ENCODE data around the gene KCNJ14. TPM values are rescaled to one million over a fixed set of nuclear protein-coding genes. Genes with fewer than 3 reads are reported as not detected.
A peak's percentile ranks its signal among the peaks of the same experiment; 100 is the strongest.

KCNJ14 gene
- total and polyA plus RNA-seq, 2 of the 4 experiments (the other 2 are of a cell fraction) = 0.18 to 0.39 TPM

DNA sequence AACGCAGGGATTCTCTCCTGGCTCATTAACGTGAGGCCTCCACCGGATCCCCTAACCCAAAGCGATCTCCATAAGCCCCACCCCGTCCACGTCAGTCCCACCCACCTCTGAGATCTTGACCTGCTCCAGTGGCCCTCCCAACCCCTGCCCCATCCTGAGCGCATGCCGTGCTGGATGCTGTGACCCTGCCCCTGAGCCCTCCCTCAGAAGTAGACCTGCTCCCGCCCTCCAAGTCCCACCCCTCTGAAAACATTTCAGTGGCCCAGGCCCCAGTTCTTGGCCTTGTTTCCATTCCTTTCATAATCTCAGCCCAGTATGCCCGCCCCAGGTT, 36.4 kb downstream of the KCNJ14 start:
- Histone ChIP-seq H3K56ac (ENCODE audit: extremely low read depth, insufficient read depth, low read length) (no peak overlapping the region), H2BK5ac (ENCODE audit: low read depth, low read length, poor library complexity, severe bottlenecking) (no peak overlapping the region), H3K18ac (ENCODE audit: low read depth, low read length) (no peak overlapping the region), H3K4me3 (ENCODE audit: insufficient read depth, low read depth, low read length) (no peak overlapping the region), H3K14ac (replicated peaks; ENCODE audit: low read depth, low read length) (no peak overlapping the region), H2AK5ac (ENCODE audit: low read depth, low read length) (no peak overlapping the region), H2AFZ (replicated peaks; ENCODE audit: low read length, poor library complexity) (peak overlapping the region; percentile 50), H2BK15ac (ENCODE audit: low read depth, low read length) (no peak overlapping the region), H3K9ac (ENCODE audit: low read depth, low read length) (no peak overlapping the region), H3K9me3 (ENCODE audit: control insufficient read depth, insufficient read depth, low read length) (no peaks in the 10 kb centered on the region), H2BK120ac (ENCODE audit: low read depth, low read length) (no peak overlapping the region), H3K4me1 (ENCODE audit: control insufficient read depth, insufficient read depth, low read length) (peaks cover 12% of the 10 kb centered on the region), H3K4me2 (ENCODE audit: low read depth, low read length) (no peak overlapping the region), H4K5ac (ENCODE audit: low read depth, low read length) (no peak overlapping the region), H3K4ac (ENCODE audit: low read depth, low read length) (no peak overlapping the region), H2AK9ac (replicated peaks; ENCODE audit: low read depth, low read length, poor library complexity) (no peak overlapping the region), H4K20me1 (ENCODE audit: insufficient read depth, low read length) (no peaks in the 10 kb centered on the region), H3K27me3 (ENCODE audit: control insufficient read depth, insufficient read depth, low read length) (peaks cover 3% of the 10 kb centered on the region; the same call in 1 of the 2 replicates), H2BK20ac (ENCODE audit: low read depth, low read length) (no peak overlapping the region), H3K9me1 (ENCODE audit: insufficient read depth, low read length) (peaks cover 14% of the 10 kb centered on the region), H3K36me3 (ENCODE audit: control insufficient read depth, insufficient read depth, low read length) (no peaks in the 10 kb centered on the region), H3K79me1 (ENCODE audit: low read depth in 1 of 2, low read length in 2 of 2) (peaks cover 0 to 12% of the 10 kb centered on the region in 2 experiments; a peak in 1 of 4 replicates), H4K91ac (ENCODE audit: insufficient read depth, low read depth, low read length) (no peak overlapping the region), H3K27ac (ENCODE audit: insufficient read depth, low read length) (no peak overlapping the region), H3K23ac (ENCODE audit: low read depth, low read length) (no peak overlapping the region), H4K8ac (ENCODE audit: low read depth in 2 of 2, low read length in 2 of 2) (no peak overlapping the region; a peak in 1 of 4 replicates)
- in situ Hi-C loops (cut with MboI; ENCODE audit: low sequenced_read_pairs) = no loop called here
- ChIA-PET CTCF (no interaction called here), POLR2A (ENCODE audit: unreplicated experiment) (no interaction called here)
- TF ChIP-seq RCOR1 (IDR thresholded peaks at IDR 0.05; ENCODE audit: insufficient replicate concordance, low read length) (no peak), POLR2A (IDR thresholded peaks at IDR 0.05; ENCODE audit: low read depth, low read length) (no peak), MAFK (IDR thresholded peaks at IDR 0.05; ENCODE audit: low read depth, low read length) (no peak), BHLHE40 (IDR thresholded peaks at IDR 0.05; ENCODE audit: low read depth, low read length) (no peak), NFE2L2 (IDR thresholded peaks at IDR 0.05; ENCODE audit: low read depth, low read length) (no peak), CEBPB (IDR thresholded peaks at IDR 0.05; ENCODE audit: low read depth, low read length) (no peak), MAZ (IDR thresholded peaks at IDR 0.05; ENCODE audit: borderline replicate concordance, low read depth, low read length) (no peak), CHD1 (IDR thresholded peaks at IDR 0.05; ENCODE audit: low read depth, low read length) (no peak), RAD21 (IDR thresholded peaks at IDR 0.05; ENCODE audit: low read length) (no peak), SMC3 (IDR thresholded peaks at IDR 0.05; ENCODE audit: low read depth, low read length) (no peak), RFX5 (IDR thresholded peaks at IDR 0.05; ENCODE audit: low read depth, low read length) (no peak), FOS (IDR thresholded peaks at IDR 0.05; ENCODE audit: low read depth, low read length) (no peak), MXI1 (IDR thresholded peaks at IDR 0.05; ENCODE audit: borderline replicate concordance, low read depth, low read length) (no peak)
- TF ChIP-seq, protein P1, sequence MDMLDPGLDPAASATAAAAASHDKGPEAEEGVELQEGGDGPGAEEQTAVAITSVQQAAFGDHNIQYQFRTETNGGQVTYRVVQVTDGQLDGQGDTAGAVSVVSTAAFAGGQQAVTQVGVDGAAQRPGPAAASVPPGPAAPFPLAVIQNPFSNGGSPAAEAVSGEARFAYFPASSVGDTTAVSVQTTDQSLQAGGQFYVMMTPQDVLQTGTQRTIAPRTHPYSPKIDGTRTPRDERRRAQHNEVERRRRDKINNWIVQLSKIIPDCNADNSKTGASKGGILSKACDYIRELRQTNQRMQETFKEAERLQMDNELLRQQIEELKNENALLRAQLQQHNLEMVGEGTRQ (IDR thresholded peaks at IDR 0.05; ENCODE audit: low read depth, low read length) = no peak
- TF ChIP-seq, protein P2, sequence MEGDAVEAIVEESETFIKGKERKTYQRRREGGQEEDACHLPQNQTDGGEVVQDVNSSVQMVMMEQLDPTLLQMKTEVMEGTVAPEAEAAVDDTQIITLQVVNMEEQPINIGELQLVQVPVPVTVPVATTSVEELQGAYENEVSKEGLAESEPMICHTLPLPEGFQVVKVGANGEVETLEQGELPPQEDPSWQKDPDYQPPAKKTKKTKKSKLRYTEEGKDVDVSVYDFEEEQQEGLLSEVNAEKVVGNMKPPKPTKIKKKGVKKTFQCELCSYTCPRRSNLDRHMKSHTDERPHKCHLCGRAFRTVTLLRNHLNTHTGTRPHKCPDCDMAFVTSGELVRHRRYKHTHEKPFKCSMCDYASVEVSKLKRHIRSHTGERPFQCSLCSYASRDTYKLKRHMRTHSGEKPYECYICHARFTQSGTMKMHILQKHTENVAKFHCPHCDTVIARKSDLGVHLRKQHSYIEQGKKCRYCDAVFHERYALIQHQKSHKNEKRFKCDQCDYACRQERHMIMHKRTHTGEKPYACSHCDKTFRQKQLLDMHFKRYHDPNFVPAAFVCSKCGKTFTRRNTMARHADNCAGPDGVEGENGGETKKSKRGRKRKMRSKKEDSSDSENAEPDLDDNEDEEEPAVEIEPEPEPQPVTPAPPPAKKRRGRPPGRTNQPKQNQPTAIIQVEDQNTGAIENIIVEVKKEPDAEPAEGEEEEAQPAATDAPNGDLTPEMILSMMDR (conservative IDR thresholded peaks at IDR 0.05; ENCODE audit: low read depth, low read length) = no peak
- TF ChIP-seq, protein P3, sequence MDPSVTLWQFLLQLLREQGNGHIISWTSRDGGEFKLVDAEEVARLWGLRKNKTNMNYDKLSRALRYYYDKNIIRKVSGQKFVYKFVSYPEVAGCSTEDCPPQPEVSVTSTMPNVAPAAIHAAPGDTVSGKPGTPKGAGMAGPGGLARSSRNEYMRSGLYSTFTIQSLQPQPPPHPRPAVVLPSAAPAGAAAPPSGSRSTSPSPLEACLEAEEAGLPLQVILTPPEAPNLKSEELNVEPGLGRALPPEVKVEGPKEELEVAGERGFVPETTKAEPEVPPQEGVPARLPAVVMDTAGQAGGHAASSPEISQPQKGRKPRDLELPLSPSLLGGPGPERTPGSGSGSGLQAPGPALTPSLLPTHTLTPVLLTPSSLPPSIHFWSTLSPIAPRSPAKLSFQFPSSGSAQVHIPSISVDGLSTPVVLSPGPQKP (IDR thresholded peaks at IDR 0.05; ENCODE audit: borderline replicate concordance, low read depth, low read length) = no peak
- WGBS, 2 experiments (ENCODE audit: extremely low coverage in 2 of 2, insufficient read length in 1 of 2) = 44% methylated on average over 3 of the region's 10 CpGs; no CpG with 5 or more reads in 1 of the 2 experiments
- ATAC-seq (ENCODE audit: low read depth) (no peak), DNase-seq (no peak)
- dilution Hi-C loops (cut with HindIII; ENCODE audit: low sequenced_read_pairs, unreplicated experiment) = no loop called here
- intact Hi-C loops (cut with micrococcal nuclease) = no loop called here
- BruUV-seq (replicated peaks) = no TSS peak

All from IMR-90 (cell line).